Neutrophil (primary cell): ENCODE measurements around the gene INTS3.

Experiments
- H3K27ac ChIP-seq: fragments of 200-600 bp; sonication (generic); 2 replicates; pipeline ENCODE4 v1.5.1; 2016; ENCODE audit warnings: mild to moderate bottlenecking, moderate library complexity
- H3K27me3 ChIP-seq: fragments of 200-600 bp; sonication (generic); 2 replicates; pipeline ENCODE4 v1.6.0; 2016; ENCODE audit warnings: mild to moderate bottlenecking
- H3K36me3 ChIP-seq: fragments of 200-600 bp; sonication (generic); 2 replicates; pipeline ENCODE4 v1.5.1; 2017
- H3K4me1 ChIP-seq, 2 experiments: fragments of 200-600 bp in 1 of 2; sonication (generic) in 1 of 2; 1 replicate in 1 of 2; 2 replicates in 1 of 2; pipeline versions ENCODE4 v1.5.1 to v1.6.1; 2013 to 2016; ENCODE audit warnings: low read depth in 1 of 2, low read length in 1 of 2, mild to moderate bottlenecking in 1 of 2, moderate library complexity in 1 of 2; ENCODE audit not compliant: control insufficient read depth in 1 of 2, insufficient read depth in 1 of 2
- H3K4me3 ChIP-seq, 2 experiments: fragments of 200-600 bp in 1 of 2; sonication (generic) in 1 of 2; 1 replicate in 1 of 2; 2 replicates in 1 of 2; pipeline ENCODE4 v1.5.1; 2013 to 2016; ENCODE audit warnings: low read depth in 1 of 2, low read length in 1 of 2, mild to moderate bottlenecking in 1 of 2, moderate library complexity in 1 of 2
- H3K9me3 ChIP-seq: fragments of 200-600 bp; sonication (generic); 2 replicates; pipeline ENCODE4 v1.5.1; 2016
- TF ChIP-seq, protein P1 (sequence below): fragments of 200-600 bp; sonication (generic); IDR thresholded peaks from 2 replicates; pipeline ENCODE4 v1.5.1; 2016; ENCODE audit warnings: antibody characterized with exemption

INTS3 gene

DNA sequence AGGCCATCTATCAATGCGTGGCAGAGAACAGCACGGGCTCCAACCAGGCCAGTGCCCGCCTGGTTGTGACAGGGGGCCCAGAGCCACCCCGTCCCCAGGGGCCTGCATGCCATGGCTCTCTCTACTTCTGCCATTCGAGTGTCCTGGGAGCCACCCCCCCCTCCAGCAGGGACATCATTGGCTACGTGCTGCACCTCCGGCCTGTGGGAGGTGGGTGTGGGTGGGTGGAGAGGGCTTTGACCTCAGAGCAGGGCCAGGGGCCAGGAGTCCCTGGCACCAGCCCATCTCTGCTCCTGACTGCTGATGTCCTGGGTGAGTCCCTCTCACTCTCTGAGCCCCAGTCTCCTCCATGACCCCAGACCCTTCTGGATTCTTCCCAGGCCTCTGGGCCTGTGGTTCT, 72.7 kb downstream of the INTS3 start:
- Histone ChIP-seq H3K4me3 (no peak overlapping the region), H3K9me3 (no peaks in the 10 kb centered on the region), H3K4me1 (peaks cover 5 to 9% of the 10 kb centered on the region in 2 experiments), H3K27me3 (no peaks in the 10 kb centered on the region), H3K27ac (no peak overlapping the region), H3K36me3 (peaks cover 12% of the 10 kb centered on the region)
- TF ChIP-seq, protein P1, sequence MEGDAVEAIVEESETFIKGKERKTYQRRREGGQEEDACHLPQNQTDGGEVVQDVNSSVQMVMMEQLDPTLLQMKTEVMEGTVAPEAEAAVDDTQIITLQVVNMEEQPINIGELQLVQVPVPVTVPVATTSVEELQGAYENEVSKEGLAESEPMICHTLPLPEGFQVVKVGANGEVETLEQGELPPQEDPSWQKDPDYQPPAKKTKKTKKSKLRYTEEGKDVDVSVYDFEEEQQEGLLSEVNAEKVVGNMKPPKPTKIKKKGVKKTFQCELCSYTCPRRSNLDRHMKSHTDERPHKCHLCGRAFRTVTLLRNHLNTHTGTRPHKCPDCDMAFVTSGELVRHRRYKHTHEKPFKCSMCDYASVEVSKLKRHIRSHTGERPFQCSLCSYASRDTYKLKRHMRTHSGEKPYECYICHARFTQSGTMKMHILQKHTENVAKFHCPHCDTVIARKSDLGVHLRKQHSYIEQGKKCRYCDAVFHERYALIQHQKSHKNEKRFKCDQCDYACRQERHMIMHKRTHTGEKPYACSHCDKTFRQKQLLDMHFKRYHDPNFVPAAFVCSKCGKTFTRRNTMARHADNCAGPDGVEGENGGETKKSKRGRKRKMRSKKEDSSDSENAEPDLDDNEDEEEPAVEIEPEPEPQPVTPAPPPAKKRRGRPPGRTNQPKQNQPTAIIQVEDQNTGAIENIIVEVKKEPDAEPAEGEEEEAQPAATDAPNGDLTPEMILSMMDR: no peak

DNA sequence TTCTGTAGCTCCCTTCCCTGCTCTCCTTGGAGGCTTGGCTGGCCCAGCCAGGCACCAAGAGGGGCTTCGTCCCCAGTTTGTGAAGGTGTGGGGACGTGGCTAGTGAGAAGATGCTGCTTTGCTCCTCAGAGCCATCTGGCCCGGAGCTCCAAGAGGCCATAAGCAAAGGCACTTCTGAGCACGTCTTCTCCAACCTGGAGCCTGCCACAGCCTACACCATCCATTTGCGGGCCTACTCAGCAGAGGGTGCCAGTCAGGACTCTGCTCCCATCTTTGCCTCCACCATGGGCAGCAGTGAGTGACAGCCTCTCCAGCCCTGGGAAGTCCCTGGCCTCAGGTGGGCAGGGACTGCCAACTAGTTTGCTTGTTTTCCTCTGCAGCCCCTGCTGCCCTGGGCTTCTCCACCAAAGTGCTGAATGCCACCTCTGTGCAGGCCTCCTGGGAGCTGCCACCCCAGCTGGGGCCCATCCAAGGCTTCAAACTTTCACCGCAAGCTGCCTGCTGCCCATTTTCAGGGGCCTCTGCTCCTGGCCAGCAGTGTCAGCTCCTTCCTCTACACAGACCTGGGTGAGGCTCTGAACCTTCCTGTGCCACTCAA, 73.3 kb downstream of the INTS3 start:
- H3K4me1 ChIP-seq: peaks cover 10 to 15% of the 10 kb centered on the region in 2 experiments
- H3K36me3 ChIP-seq: peaks cover 12% of the 10 kb centered on the region
- H3K27me3 ChIP-seq: no peaks in the 10 kb centered on the region
- TF ChIP-seq, protein P1: no peak
- no peak overlapping the region for H3K4me3 ChIP-seq
- no peak overlapping the region for H3K27ac ChIP-seq
- no peaks in the 10 kb centered on the region for H3K9me3 ChIP-seq

DNA sequence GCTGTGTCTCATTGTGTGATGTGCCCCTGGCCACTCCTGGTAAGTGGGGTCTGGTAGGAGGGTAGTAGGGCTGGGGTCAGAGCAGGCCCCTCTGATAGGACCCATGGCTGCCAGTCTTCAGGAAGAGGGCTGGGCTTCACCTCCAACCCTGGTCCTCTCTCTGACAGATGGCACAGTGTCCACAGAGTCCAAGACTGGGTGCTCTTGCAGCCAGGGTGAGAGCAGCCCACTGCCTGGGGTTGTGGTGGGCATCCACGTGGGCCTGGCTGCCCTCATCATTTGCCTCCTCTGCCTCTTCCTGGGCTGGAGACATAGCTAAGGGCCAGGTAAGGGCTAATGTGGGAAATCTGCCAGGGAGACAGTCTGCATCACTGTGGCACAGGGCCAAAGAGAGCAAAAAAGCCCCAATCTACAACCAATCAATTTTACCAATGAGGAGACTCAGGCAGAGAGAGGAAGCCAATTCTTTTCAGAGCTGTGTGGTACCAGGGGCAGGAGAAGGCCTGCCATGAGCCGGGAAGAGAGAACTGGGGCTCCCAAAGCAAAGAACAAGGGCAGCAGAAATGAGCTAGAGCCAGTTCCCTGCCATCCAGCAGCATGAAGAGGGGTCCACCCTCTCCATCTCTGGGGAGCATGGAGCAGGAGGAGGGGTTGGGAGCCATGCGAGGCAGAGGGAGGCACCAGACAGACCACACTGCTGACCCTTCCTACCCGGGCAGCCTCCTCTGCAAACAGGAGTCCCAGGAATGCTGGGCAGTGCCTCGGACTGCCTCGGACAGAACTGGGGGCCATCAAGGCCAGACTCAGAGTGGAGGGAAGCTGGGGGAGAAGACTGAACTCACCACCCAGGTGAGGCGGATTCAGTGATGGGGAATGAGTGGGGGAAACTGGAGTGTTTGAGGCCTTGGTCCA, 74.2 kb downstream of the INTS3 start:
- TF ChIP-seq, protein P1: no peak
- no peaks in the 10 kb centered on the region for H3K9me3 ChIP-seq
- H3K36me3 ChIP-seq: peaks cover 14% of the 10 kb centered on the region
- no peak overlapping the region for H3K27ac ChIP-seq
- no peak overlapping the region for H3K4me3 ChIP-seq
- H3K27me3 ChIP-seq: no peaks in the 10 kb centered on the region
- peaks cover 17 to 23% of the 10 kb centered on the region in 2 experiments for H3K4me1 ChIP-seq

GRCh38 chr1:153803470-153804056, 75.7 kb downstream of the INTS3 start:
- no peaks in the 10 kb centered on the region for H3K27me3 ChIP-seq
- no peak overlapping the region for H3K4me3 ChIP-seq
- H3K4me1 ChIP-seq: peaks cover 13 to 20% of the 10 kb centered on the region in 2 experiments
- peaks cover 29% of the 10 kb centered on the region for H3K36me3 ChIP-seq
- TF ChIP-seq, protein P1: no peak
- H3K27ac ChIP-seq: no peak overlapping the region
- no peaks in the 10 kb centered on the region for H3K9me3 ChIP-seq

- Histone ChIP-seq H3K4me1 (peaks cover 13 to 20% of the 10 kb centered on the region in 2 experiments), H3K36me3 (peaks cover 35% of the 10 kb centered on the region), H3K27me3 (no peaks in the 10 kb centered on the region), H3K9me3 (no peaks in the 10 kb centered on the region), H3K4me3 (no peak overlapping the region), H3K27ac (no peak overlapping the region)
- TF ChIP-seq, protein P1: no peak
These were observed 76.3 kb downstream of the INTS3 start for GRCh38 chr1:153804112-153804511.
